Midbrain (tissue), 1 donor: ENCODE measurements around the gene P2RY2.
"Not testable (repeated sequence)": the region's sequence is repeated elsewhere in the genome, so short reads cannot be mapped to it uniquely, and the experiment has no call there.

ENCODE experiments used
- DNase-seq: peaks from one replicate; lab custom pipeline; 2025; lab: John Stamatoyannopoulos, UW

The P2RY2 gene

GRCh38 chr11:73188301-73188700 is 29.8 kb upstream of the P2RY2 start:
- no peak for DNase-seq

GRCh38 chr11:73189315-73189714 is 28.8 kb upstream of the P2RY2 start:
- peak; percentile 9 for DNase-seq

GRCh38 chr11:73189723-73190556 is 28.1 kb upstream of the P2RY2 start:
- DNase-seq, result no peak

- DNase-seq, result no peak
Observed at GRCh38 chr11:73190557-73190885, 27.6 kb upstream of the P2RY2 start.

GRCh38 chr11:73191151-73191550 is 26.9 kb upstream of the P2RY2 start:
- no peak for DNase-seq

GRCh38 chr11:73192272-73192671 is 25.8 kb upstream of the P2RY2 start:
- no peak for DNase-seq

- no peak for DNase-seq
Observed at GRCh38 chr11:73193251-73194033, 24.6 kb upstream of the P2RY2 start.

- no peak for DNase-seq
Observed at GRCh38 chr11:73194034-73194507, 24.0 kb upstream of the P2RY2 start.

- DNase-seq, result no peak
Observed at GRCh38 chr11:73194593-73194992, 23.5 kb upstream of the P2RY2 start.

- DNase-seq, result no peak
Observed at GRCh38 chr11:73195191-73196007, 22.7 kb upstream of the P2RY2 start.

- no peak for DNase-seq
Observed at GRCh38 chr11:73196576-73196975, 21.5 kb upstream of the P2RY2 start.

- DNase-seq, result no peak
Observed at GRCh38 chr11:73197348-73197747, 20.7 kb upstream of the P2RY2 start.

- DNase-seq, result not testable (repeated sequence)
Observed at GRCh38 chr11:73197787-73198186, 20.3 kb upstream of the P2RY2 start.

GRCh38 chr11:73198677-73199076 is 19.4 kb upstream of the P2RY2 start:
- DNase-seq, result no peak

GRCh38 chr11:73199446-73199845 is 18.6 kb upstream of the P2RY2 start:
- DNase-seq, result no peak

- no peak for DNase-seq
Observed at GRCh38 chr11:73200256-73200655, 17.8 kb upstream of the P2RY2 start.

GRCh38 chr11:73201249-73201648 is 16.8 kb upstream of the P2RY2 start:
- peak; percentile 47 for DNase-seq

- no peak for DNase-seq
Observed at GRCh38 chr11:73201888-73202780, 15.9 kb upstream of the P2RY2 start.

GRCh38 chr11:73203322-73203721 is 14.8 kb upstream of the P2RY2 start:
- DNase-seq, result no peak

GRCh38 chr11:73203790-73204189 is 14.3 kb upstream of the P2RY2 start:
- no peak for DNase-seq

GRCh38 chr11:73204711-73205121 is 13.4 kb upstream of the P2RY2 start:
- peak; percentile 9 for DNase-seq
